GM10266 (cell line): ENCODE measurements around the gene TAF6.

Source experiments
- DNase-seq: peaks from one replicate; pipeline ENCODE4 v3.0.0; 2012; ENCODE audit errors: extremely low spot score
- TF ChIP-seq, protein P1 (sequence below): IDR thresholded peaks from 2 replicates; pipeline ENCODE4 v1.5.1; 2012; ENCODE audit warnings: mild to moderate bottlenecking, low read depth; ENCODE audit not compliant: control insufficient read depth, insufficient read depth; ENCODE audit errors: missing control alignments

TAF6 gene

GRCh38 chr7:100160067-100160466 is 40.9 kb upstream of the TAF6 start:
- no peak for DNase-seq
- TF ChIP-seq, protein P1, sequence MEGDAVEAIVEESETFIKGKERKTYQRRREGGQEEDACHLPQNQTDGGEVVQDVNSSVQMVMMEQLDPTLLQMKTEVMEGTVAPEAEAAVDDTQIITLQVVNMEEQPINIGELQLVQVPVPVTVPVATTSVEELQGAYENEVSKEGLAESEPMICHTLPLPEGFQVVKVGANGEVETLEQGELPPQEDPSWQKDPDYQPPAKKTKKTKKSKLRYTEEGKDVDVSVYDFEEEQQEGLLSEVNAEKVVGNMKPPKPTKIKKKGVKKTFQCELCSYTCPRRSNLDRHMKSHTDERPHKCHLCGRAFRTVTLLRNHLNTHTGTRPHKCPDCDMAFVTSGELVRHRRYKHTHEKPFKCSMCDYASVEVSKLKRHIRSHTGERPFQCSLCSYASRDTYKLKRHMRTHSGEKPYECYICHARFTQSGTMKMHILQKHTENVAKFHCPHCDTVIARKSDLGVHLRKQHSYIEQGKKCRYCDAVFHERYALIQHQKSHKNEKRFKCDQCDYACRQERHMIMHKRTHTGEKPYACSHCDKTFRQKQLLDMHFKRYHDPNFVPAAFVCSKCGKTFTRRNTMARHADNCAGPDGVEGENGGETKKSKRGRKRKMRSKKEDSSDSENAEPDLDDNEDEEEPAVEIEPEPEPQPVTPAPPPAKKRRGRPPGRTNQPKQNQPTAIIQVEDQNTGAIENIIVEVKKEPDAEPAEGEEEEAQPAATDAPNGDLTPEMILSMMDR: no peak

GRCh38 chr7:100159099-100159623 is 40.0 kb upstream of the TAF6 start:
- TF ChIP-seq, protein P1: no peak

DNA sequence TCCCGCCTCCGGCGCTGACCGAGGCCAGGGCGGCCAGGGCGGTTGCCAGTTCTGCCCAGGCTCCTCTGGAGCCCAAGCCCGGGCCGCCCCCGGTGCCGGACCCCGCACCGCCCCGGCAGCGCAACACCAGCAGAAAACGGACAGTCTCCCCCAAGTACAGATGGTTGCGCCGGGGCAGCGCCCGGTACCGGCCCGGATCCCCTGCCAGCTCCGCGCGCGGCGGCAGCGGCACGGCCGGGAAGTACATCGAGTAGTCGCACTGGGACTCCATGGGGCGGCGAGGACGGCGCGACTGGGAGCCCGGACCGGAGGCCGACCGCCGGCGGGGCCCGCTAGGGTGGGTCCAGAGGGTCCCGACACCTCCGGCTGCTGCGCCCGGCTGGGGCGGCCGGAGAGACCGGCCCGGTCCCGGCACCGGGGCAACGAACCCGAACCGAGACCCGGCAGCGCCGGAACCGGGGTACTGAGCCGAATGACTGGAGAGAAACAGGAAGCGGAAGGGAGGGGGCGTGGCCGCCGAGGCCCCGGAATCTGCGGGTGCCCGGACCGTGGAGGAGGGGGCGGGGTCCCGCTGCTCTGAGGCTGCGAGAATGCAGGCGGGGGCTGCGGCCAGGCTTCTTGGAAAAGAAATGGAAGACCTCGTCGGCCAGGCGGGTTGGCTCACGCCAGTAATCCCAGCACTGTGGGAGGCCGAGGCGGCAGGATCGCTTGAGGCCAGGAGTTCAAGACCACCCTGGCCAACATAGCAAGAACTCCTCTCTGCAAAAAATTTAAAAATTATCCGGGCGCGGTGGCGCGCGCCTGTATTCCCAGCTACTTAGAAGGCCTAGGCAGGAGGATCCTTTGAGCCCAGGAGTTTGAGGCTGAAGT is 39.3 kb upstream of the TAF6 start, which contains the start of gene TRAPPC14:
TSS of gene TRAPPC14 (minus strand) at position 495 of the 870 bp plus-strand sequence. CDS start at position 271, 224 bp downstream.
- peak; percentile 97 for DNase-seq
- TF ChIP-seq, protein P1: no peak

More at GRCh38 chr7:100159099-100159623, 40.0 kb upstream of the TAF6 start:
- DNase-seq: no peak

DNA sequence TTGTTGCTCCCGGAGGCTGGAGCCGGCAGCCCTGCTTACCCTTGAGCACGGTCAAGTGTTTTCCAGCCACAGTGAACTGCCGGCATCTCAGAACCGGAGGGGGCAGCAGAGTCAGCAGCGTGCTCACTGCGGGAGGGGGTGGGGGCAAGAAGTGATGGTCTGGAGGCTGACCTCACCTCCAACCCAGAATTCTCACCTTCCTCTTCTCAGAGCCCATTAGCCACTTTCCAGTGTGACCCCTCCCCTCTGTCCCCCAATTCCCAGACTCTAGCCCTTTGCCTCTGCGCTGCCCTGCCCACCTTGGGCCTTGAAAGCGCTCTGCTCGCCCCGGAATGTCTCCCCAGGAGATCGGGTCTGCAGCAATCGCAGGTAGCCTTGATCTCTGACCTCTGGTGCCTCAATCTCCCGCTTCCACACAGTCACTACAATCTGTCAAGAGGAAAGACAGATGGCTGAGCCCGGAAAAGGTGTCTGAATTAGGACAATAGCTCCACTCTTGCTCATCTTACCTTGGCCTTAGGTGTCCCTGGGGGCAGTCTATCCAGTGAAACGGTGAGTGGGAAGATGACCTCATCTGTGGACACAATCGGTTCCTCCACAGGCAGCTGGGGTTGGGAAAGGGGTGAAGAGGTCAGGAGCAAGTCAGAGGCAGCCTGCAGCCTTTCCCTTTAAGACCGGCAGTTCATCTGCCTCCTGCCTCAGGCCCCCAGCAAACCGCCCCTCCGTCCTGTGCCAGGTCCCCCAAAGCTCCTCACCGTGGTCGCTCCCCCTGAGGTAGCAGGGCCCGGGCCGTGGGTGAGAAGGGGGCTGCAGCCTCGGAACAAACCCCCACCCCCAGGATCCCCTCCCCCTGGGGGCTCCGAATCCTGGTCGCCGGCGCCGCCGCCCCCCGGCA is 38.4 kb upstream of the TAF6 start:
- TF ChIP-seq, protein P1: no peak
- no peak for DNase-seq

GRCh38 chr7:100157069-100157333 is 37.8 kb upstream of the TAF6 start:
- TF ChIP-seq, protein P1: no peak
- DNase-seq: no peak

- no peak for DNase-seq
Observed at GRCh38 chr7:100156331-100157068, 37.3 kb upstream of the TAF6 start.

More at GRCh38 chr7:100156331-100157068, 37.3 kb upstream of the TAF6 start:
- TF ChIP-seq, protein P1: no peak
